Type B pancreatic cell (in vitro differentiated cells): ENCODE data around the gene TMTC4. TPM values are rescaled to one million over a fixed set of nuclear protein-coding genes. Genes with fewer than 3 reads are reported as not detected.
"Not testable (repeated sequence)": the region's sequence is repeated elsewhere in the genome, so short reads cannot be mapped to it uniquely, and the experiment has no call there.

Source experiments
- DNase-seq: peaks from one replicate; pipeline ENCODE4 v3.0.0; 2021; ENCODE audit warnings: mixed read lengths; ENCODE audit not compliant: unreplicated experiment; ENCODE audit errors: extremely low spot score
- H3K27ac Mint-ChIP-seq: 2 replicates; pipeline ENCODE4 v1.8.0; 2021; ENCODE audit warnings: mild to moderate bottlenecking, mixed read lengths
- H3K27me3 Mint-ChIP-seq: 2 replicates; pipeline ENCODE4 v1.8.0; 2021; ENCODE audit warnings: mixed read lengths
- H3K36me3 Mint-ChIP-seq: 2 replicates; pipeline ENCODE4 v1.8.0; 2021; ENCODE audit warnings: mixed read lengths
- H3K4me1 Mint-ChIP-seq: one replicate; pipeline ENCODE4 v1.8.0; 2021; ENCODE audit warnings: mixed read lengths; ENCODE audit not compliant: unreplicated experiment
- H3K4me3 Mint-ChIP-seq: 2 replicates; pipeline ENCODE4 v1.8.0; 2021; ENCODE audit warnings: mild to moderate bottlenecking, mixed read lengths
- H3K9me3 Mint-ChIP-seq: 2 replicates; pipeline ENCODE4 v1.8.0; 2021; ENCODE audit warnings: mixed read lengths
- CTCF ChIP-seq: fragments of 200-600 bp; sonication (generic); conservative IDR thresholded peaks from 2 replicates; pipeline ENCODE4 v1.5.0; 2021; ENCODE audit warnings: antibody characterized with exemption, mild to moderate bottlenecking
- total RNA-seq: library from RNA; stranded (reverse); gene quantifications from 2 replicates; pipeline ENCODE4 v1.2.1, GENCODE V29; 2021; ENCODE audit warnings: low replicate concordance

TMTC4 gene
- total RNA-seq, 1 donor from 2014 or later: 44.5 TPM

- no peaks in the 10 kb centered on the region for H3K27me3 Mint-ChIP-seq
- DNase-seq: no peak
- TF ChIP-seq CTCF: no peak
- H3K9me3 Mint-ChIP-seq: no peaks in the 10 kb centered on the region
- H3K36me3 Mint-ChIP-seq: peaks cover 7% of the 10 kb centered on the region
- H3K27ac Mint-ChIP-seq: no peak overlapping the region
- H3K4me1 Mint-ChIP-seq: peaks cover 10% of the 10 kb centered on the region
- no peak overlapping the region for H3K4me3 Mint-ChIP-seq
Observed at GRCh38 chr13:100584896-100585295, 89.7 kb downstream of the TMTC4 start.

GRCh38 chr13:100581504-100581903 lies 93.1 kb downstream of the TMTC4 start:
- no peak for DNase-seq
- no peaks in the 10 kb centered on the region for H3K4me1 Mint-ChIP-seq
- no peak for TF ChIP-seq CTCF
- H3K4me3 Mint-ChIP-seq: no peak overlapping the region
- no peaks in the 10 kb centered on the region for H3K27me3 Mint-ChIP-seq
- H3K27ac Mint-ChIP-seq: no peak overlapping the region
- H3K36me3 Mint-ChIP-seq: peaks cover 7% of the 10 kb centered on the region
- H3K9me3 Mint-ChIP-seq: no peaks in the 10 kb centered on the region

- no peaks in the 10 kb centered on the region for H3K9me3 Mint-ChIP-seq
- TF ChIP-seq CTCF: no peak
- no peak overlapping the region for H3K4me3 Mint-ChIP-seq
- H3K27ac Mint-ChIP-seq: no peak overlapping the region
- H3K36me3 Mint-ChIP-seq: peaks cover 7% of the 10 kb centered on the region
- H3K4me1 Mint-ChIP-seq: no peaks in the 10 kb centered on the region
- no peaks in the 10 kb centered on the region for H3K27me3 Mint-ChIP-seq
- DNase-seq: no peak
Observed at GRCh38 chr13:100581030-100581429, 93.6 kb downstream of the TMTC4 start.

- Mint-ChIP-seq H3K4me3 (no peak overlapping the region), H3K27me3 (no peaks in the 10 kb centered on the region), H3K4me1 (no peaks in the 10 kb centered on the region), H3K27ac (no peak overlapping the region), H3K36me3 (peaks cover 7% of the 10 kb centered on the region), H3K9me3 (no peaks in the 10 kb centered on the region)
- no peak for DNase-seq
- no peak for TF ChIP-seq CTCF
Observed at GRCh38 chr13:100580045-100580444, 94.5 kb downstream of the TMTC4 start.

GRCh38 chr13:100577239-100577638 lies 97.4 kb downstream of the TMTC4 start:
- not testable (repeated sequence) for H3K27ac Mint-ChIP-seq, H3K9me3 Mint-ChIP-seq, H3K27me3 Mint-ChIP-seq, H3K4me3 Mint-ChIP-seq, H3K36me3 Mint-ChIP-seq, H3K4me1 Mint-ChIP-seq, DNase-seq

GRCh38 chr13:100573121-100573520 lies 101.5 kb downstream of the TMTC4 start:
- Mint-ChIP-seq H3K27me3 (no peaks in the 10 kb centered on the region), H3K4me1 (no peaks in the 10 kb centered on the region), H3K9me3 (peaks cover 7% of the 10 kb centered on the region), H3K27ac (no peak overlapping the region), H3K36me3 (no peaks in the 10 kb centered on the region), H3K4me3 (no peak overlapping the region)
- no peak for DNase-seq
- TF ChIP-seq CTCF: peak; percentile 82
